RWPE2 (cell line): ENCODE results near the gene KLC1.

Experiments used
- ATAC-seq: fragments of 200-7000 bp; cut with Tn5 transposase; 3 replicates; pipeline ENCODE4 v1.9.1; 2021; ENCODE audit warnings: low read depth
- DNase-seq: peaks from one replicate; pipeline ENCODE4 v3.0.0-alpha.2; 2020; ENCODE audit warnings: low spot score
- H3K27ac ChIP-seq: fragments of 450-650 bp; 2 replicates; pipeline ENCODE4 v1.5.1; 2017; ENCODE audit warnings: mild to moderate bottlenecking; ENCODE audit not compliant: poor library complexity, severe bottlenecking
- H3K27me3 ChIP-seq: fragments of 250-450 bp; sonication (Bioruptor Pico); 2 replicates; pipeline ENCODE4 v1.5.1; 2021; ENCODE audit warnings: mild to moderate bottlenecking, moderate library complexity; ENCODE audit not compliant: insufficient read depth, poor library complexity, severe bottlenecking
- H3K36me3 ChIP-seq: fragments of 250-450 bp; sonication (Bioruptor Pico); 2 replicates; pipeline ENCODE4 v1.5.1; 2020; ENCODE audit warnings: low read depth, mild to moderate bottlenecking, moderate library complexity
- H3K4me1 ChIP-seq: fragments of 250-450 bp; sonication (Bioruptor Pico); 2 replicates; pipeline ENCODE4 v1.5.1; 2021; ENCODE audit warnings: mild to moderate bottlenecking, moderate library complexity; ENCODE audit not compliant: insufficient read depth, poor library complexity, severe bottlenecking
- H3K4me3 ChIP-seq: fragments of 250-450 bp; sonication (Bioruptor Pico); 2 replicates; pipeline ENCODE4 v1.5.1; 2021; ENCODE audit warnings: mild to moderate bottlenecking, moderate library complexity; ENCODE audit not compliant: severe bottlenecking
- H3K9me3 ChIP-seq: fragments of 250-450 bp; sonication (Bioruptor Pico); 2 replicates; pipeline ENCODE4 v1.5.1; 2021; ENCODE audit warnings: mild to moderate bottlenecking, moderate library complexity; ENCODE audit not compliant: severe bottlenecking
- TF ChIP-seq, protein P1 (sequence below): fragments of 450-650 bp; IDR thresholded peaks from one replicate; pipeline ENCODE4 v1.5.1; 2017; ENCODE audit warnings: mild to moderate bottlenecking, moderate library complexity; ENCODE audit not compliant: poor library complexity, severe bottlenecking

Gene KLC1

GRCh38 chr14:103662591-103662990 lies 33.6 kb downstream of the KLC1 start:
- no peak for DNase-seq
- peaks cover 90% of the 10 kb centered on the region for H3K36me3 ChIP-seq
- TF ChIP-seq, protein P1, sequence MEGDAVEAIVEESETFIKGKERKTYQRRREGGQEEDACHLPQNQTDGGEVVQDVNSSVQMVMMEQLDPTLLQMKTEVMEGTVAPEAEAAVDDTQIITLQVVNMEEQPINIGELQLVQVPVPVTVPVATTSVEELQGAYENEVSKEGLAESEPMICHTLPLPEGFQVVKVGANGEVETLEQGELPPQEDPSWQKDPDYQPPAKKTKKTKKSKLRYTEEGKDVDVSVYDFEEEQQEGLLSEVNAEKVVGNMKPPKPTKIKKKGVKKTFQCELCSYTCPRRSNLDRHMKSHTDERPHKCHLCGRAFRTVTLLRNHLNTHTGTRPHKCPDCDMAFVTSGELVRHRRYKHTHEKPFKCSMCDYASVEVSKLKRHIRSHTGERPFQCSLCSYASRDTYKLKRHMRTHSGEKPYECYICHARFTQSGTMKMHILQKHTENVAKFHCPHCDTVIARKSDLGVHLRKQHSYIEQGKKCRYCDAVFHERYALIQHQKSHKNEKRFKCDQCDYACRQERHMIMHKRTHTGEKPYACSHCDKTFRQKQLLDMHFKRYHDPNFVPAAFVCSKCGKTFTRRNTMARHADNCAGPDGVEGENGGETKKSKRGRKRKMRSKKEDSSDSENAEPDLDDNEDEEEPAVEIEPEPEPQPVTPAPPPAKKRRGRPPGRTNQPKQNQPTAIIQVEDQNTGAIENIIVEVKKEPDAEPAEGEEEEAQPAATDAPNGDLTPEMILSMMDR = no peak
- no peak overlapping the region for H3K27ac ChIP-seq
- no peaks in the 10 kb centered on the region for H3K27me3 ChIP-seq
- H3K4me3 ChIP-seq = no peak overlapping the region
- H3K4me1 ChIP-seq = no peaks in the 10 kb centered on the region
- ATAC-seq = no peak
- no peaks in the 10 kb centered on the region for H3K9me3 ChIP-seq

DNA sequence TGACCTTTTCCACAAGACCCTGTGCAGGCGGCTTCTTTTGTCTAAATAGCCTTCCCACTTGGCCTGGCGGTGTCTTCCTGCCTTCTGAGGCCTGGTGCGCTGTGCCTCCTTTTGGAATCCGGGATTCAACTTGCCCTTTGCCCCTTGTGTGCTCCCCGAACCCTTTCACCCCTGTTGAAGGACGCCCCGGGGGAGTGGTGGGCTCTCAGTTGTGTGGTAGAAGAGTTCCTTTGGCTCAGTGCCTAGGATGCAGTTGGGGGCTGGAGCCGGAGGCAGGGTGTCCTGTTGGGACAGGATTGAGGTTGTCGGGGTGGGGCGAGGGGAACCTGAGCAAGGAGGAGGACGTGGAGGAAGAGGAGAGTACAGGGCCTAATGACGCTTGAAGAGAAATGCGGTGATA lies 34.5 kb downstream of the KLC1 start:
- TF ChIP-seq, protein P1 = no peak
- Histone ChIP-seq H3K27ac (no peak overlapping the region), H3K9me3 (no peaks in the 10 kb centered on the region), H3K36me3 (peaks cover 93% of the 10 kb centered on the region), H3K4me3 (no peak overlapping the region), H3K27me3 (no peaks in the 10 kb centered on the region), H3K4me1 (no peaks in the 10 kb centered on the region)
- no peak for DNase-seq
- no peak for ATAC-seq

- DNase-seq (no peak), ATAC-seq (no peak)
- Histone ChIP-seq H3K36me3 (peaks cover 94% of the 10 kb centered on the region), H3K27ac (no peak overlapping the region), H3K4me3 (no peak overlapping the region), H3K9me3 (no peaks in the 10 kb centered on the region), H3K4me1 (no peaks in the 10 kb centered on the region), H3K27me3 (no peaks in the 10 kb centered on the region)
- TF ChIP-seq, protein P1 = no peak
Observed at GRCh38 chr14:103667671-103668070, 38.7 kb downstream of the KLC1 start.

- Histone ChIP-seq H3K9me3 (no peaks in the 10 kb centered on the region), H3K4me3 (no peak overlapping the region), H3K36me3 (peaks cover 94% of the 10 kb centered on the region), H3K4me1 (no peaks in the 10 kb centered on the region), H3K27me3 (no peaks in the 10 kb centered on the region), H3K27ac (no peak overlapping the region)
- TF ChIP-seq, protein P1 = no peak
- DNase-seq (no peak), ATAC-seq (no peak)
Observed at GRCh38 chr14:103668117-103668516, 39.1 kb downstream of the KLC1 start.

DNA sequence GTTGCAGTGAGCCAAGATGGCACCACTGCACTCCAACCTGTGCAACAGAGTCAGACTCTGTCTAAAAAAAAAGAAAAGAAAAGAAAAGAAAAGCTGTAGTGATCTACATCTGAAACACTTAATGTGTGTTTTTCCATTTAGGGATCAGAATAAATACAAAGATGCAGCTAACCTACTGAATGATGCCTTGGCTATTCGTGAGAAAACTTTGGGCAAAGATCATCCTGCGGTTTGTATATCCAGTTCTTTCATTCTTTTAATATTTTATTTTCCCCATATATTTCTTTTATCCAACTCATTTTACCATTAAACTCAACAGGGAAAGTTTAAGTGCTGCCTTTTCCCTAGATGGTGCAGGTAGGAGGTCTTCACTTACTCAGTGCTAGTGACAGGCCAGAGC lies 40.4 kb downstream of the KLC1 start:
- ATAC-seq (no peak), DNase-seq (no peak)
- no peaks in the 10 kb centered on the region for H3K4me1 ChIP-seq
- H3K27ac ChIP-seq = no peak overlapping the region
- H3K4me3 ChIP-seq = no peak overlapping the region
- H3K27me3 ChIP-seq = no peaks in the 10 kb centered on the region
- peaks cover 94% of the 10 kb centered on the region for H3K36me3 ChIP-seq
- no peaks in the 10 kb centered on the region for H3K9me3 ChIP-seq
- TF ChIP-seq, protein P1 = no peak
